AG04449 (cell line): ENCODE data around the gene CASP5.
"Not testable (repeated sequence)": the region's sequence is repeated elsewhere in the genome, so short reads cannot be mapped to it uniquely, and the experiment has no call there.

Experiments used
- CTCF ChIA-PET: fragments of 350-600 bp; formaldehyde crosslinking; extraction: SDS; loops from one replicate; lab custom pipeline; 2021; ENCODE audit warnings: antibody characterized with exemption; lab: Yijun Ruan, JAX
- POLR2A ChIA-PET: fragments of 400-600, 350-600 bp; formaldehyde crosslinking; extraction: SDS; loops from one replicate; lab custom pipeline; 2020; ENCODE audit warnings: antibody characterized with exemption, inconsistent platforms; lab: Yijun Ruan, JAX
- DNase-seq: peaks from one replicate; pipeline ENCODE4 v3.0.0-alpha.2; 2010; ENCODE audit warnings: low read depth, low spot score
- H3K4me3 ChIP-seq: 2 replicates; pipeline ENCODE4 v1.5.1; 2011; ENCODE audit warnings: low read depth, mild to moderate bottlenecking, control low read depth, low read length
- TF ChIP-seq, protein P1 (sequence below): IDR thresholded peaks from one replicate; pipeline ENCODE4 v1.5.1; 2011; ENCODE audit warnings: mild to moderate bottlenecking, moderate library complexity, low read length, control low read depth, inconsistent platforms; ENCODE audit not compliant: insufficient read depth; ENCODE audit errors: missing control alignments

Gene CASP5

GRCh38 chr11:105054723-105055493 is 31.9 kb upstream of the CASP5 start:
- ChIA-PET POLR2A (no interaction called here), CTCF (no interaction called here)
- TF ChIP-seq, protein P1, sequence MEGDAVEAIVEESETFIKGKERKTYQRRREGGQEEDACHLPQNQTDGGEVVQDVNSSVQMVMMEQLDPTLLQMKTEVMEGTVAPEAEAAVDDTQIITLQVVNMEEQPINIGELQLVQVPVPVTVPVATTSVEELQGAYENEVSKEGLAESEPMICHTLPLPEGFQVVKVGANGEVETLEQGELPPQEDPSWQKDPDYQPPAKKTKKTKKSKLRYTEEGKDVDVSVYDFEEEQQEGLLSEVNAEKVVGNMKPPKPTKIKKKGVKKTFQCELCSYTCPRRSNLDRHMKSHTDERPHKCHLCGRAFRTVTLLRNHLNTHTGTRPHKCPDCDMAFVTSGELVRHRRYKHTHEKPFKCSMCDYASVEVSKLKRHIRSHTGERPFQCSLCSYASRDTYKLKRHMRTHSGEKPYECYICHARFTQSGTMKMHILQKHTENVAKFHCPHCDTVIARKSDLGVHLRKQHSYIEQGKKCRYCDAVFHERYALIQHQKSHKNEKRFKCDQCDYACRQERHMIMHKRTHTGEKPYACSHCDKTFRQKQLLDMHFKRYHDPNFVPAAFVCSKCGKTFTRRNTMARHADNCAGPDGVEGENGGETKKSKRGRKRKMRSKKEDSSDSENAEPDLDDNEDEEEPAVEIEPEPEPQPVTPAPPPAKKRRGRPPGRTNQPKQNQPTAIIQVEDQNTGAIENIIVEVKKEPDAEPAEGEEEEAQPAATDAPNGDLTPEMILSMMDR = no peak
- no peak overlapping the region for H3K4me3 ChIP-seq
- no peak for DNase-seq

GRCh38 chr11:105052487-105052886 is 29.5 kb upstream of the CASP5 start:
- H3K4me3 ChIP-seq = no peak overlapping the region
- TF ChIP-seq, protein P1 = no peak
- ChIA-PET CTCF (no interaction called here), POLR2A (no interaction called here)
- DNase-seq = no peak

DNA sequence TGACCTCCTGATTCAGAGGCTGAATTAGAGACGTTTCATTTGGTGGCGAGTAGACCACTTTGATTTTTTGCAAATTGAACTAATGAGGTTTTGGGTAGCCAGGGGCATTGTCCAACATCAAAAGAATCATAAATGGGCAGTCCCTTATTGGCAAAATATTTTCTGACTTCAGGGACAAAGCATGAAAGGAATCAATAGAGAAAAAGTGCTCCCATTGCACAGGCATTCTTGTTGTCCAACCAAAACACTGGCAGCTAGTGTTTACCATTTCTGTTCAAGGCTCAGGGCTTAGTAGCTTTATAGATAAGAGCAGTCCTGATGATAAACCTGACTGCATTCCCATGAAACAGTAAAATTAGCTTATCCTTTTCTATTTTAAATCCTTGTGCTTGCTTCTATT is 28.6 kb upstream of the CASP5 start:
- ChIA-PET CTCF (no interaction called here), POLR2A (no interaction called here)
- DNase-seq = no peak
- H3K4me3 ChIP-seq = no peak overlapping the region
- TF ChIP-seq, protein P1 = no peak

DNA sequence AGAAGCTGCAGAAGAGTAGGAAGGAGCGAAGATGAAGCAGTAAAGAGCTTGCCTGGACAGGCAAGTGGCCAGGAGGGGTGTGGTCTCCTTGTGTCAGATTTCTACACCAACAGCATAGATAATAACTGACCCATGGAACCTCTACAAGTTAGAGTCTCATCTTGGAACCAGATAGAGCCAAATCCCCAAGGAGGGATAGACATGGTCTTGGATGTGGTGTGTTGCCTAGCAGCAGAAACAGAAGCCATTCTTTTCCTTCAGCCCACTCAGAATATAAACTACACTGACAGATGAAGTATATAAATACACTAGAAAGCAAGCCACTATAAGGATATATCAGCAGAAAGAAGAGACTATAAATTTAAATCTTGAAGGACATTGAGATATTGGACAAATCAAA is 26.5 kb upstream of the CASP5 start:
- ChIA-PET CTCF (no interaction called here), POLR2A (no interaction called here)
- TF ChIP-seq, protein P1 = no peak
- no peak overlapping the region for H3K4me3 ChIP-seq
- no peak for DNase-seq

- H3K4me3 ChIP-seq = no peak overlapping the region
- CTCF ChIA-PET = no interaction called here
- POLR2A ChIA-PET = no interaction called here
- peak; percentile 97 for DNase-seq
- TF ChIP-seq, protein P1 = no peak
These were observed 24.1 kb upstream of the CASP5 start for GRCh38 chr11:105046898-105047579.

DNA sequence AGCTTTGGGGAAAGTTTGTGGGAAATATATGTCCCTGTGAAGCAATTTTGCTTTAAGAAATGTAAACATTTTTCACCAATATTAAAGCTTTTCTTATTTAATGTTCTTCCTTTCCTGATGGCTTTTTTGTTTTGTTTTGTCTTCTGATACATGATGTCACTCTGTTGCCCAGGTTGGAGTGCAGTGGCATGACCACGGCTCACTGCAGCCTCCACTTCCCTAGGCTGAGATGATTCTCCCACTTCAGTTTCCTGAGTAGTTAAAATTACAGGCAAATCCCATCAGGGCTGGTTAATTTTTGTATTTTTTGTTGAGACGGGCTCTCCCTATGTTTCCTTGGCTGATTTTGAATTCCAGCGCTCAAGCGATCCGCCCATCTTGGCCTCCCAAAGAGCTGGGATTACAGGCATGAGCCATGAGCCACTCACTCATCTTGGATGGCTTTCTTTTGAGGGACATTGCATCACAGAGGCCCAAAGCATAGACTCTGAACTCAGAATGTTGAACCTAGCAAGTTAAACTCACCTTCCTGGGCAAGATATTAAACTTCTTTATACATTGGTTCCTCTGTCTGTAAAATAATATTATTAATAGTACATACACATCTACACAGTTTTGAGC is 22.8 kb upstream of the CASP5 start:
- no peak overlapping the region for H3K4me3 ChIP-seq
- POLR2A ChIA-PET = no interaction called here

GRCh38 chr11:105044557-105045524 is 21.9 kb upstream of the CASP5 start, which contains the start of gene CARD16:
TSS of gene CARD16 (minus strand) at chr11:105045335. CDS start at chr11:105045297, 38 bp downstream.
- peak within 1 kb of the TSS; percentile 36 for H3K4me3 ChIP-seq
- DNase-seq, CTCF ChIA-PET, POLR2A ChIA-PET: not testable (repeated sequence)

More for the DNA sequence above, 22.8 kb upstream of the CASP5 start:
- TF ChIP-seq, protein P1 = no peak
- no peak for DNase-seq
- CTCF ChIA-PET = no interaction called here
